ENCODE results near the gene ZCCHC7. TPM values are rescaled to one million over a fixed set of nuclear protein-coding genes. Genes with fewer than 3 reads are reported as not detected.
"Not testable (repeated sequence)": the region's sequence is repeated elsewhere in the genome, so short reads cannot be mapped to it uniquely, and the experiment has no call there.

Gene ZCCHC7
- total RNA-seq, 1 donor from 2014 or later: 30.8 TPM

DNA sequence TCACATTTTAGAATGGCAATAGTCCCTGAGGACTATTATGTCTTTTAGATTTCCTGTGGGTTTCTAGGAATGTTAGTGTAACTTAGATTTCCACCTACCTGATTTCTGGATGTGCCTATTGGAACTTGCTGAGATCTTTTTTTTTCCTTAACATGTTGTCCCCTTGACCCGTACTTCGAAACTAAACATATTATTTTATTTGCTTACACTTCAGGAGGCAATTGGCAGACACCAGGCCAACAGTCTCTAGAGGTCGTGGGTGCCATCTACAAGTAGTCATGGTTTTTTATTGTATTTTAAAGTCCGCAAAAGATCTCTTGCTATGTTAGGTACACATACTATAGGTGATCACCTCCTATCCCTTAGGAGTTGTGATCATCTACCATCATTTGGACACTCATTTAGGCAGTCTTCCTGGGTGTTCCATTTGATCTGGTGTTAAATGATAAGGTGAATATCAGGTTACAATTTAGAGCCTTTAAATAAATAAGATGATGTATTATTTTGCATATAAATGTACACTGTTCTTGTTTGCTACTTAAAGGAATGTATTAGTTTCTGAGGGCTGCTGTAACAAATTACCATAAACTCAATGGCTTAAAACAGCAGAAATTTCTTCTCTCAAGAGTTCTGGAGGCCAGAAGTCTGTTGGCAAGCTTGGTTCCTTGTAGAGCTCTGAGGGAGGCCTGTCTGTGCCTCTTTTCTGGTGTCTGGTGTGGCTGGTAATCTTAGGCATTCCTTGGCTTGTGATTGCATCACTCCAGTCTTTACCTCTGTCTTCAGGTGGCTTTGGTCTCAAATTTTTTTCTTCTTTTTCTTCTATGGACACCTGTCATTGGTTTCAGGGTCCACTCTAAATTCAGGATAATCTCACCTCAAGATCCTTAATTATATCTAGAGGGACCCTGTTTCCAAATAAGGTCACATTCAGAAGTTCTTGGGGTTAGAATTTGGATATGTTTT is 64.8 kb downstream of the ZCCHC7 start:
- Histone ChIP-seq H3K27ac (ENCODE audit: low read depth, low read length) (no peak overlapping the region), H3K9ac (ENCODE audit: low read depth in 1 of 3, low read length in 3 of 3) (no peak overlapping the region), H3K4me1 (ENCODE audit: control insufficient read depth in 3 of 3, insufficient read depth in 3 of 3, low read length in 3 of 3) (no peaks in the 10 kb centered on the region)

GRCh38 chr9:37187292-37187691 is 66.9 kb downstream of the ZCCHC7 start:
- no peaks in the 10 kb centered on the region for H3K27me3 ChIP-seq (ENCODE audit: control insufficient read depth in 3 of 3, insufficient read depth in 3 of 3, low read length in 3 of 3)
- no peak overlapping the region for H3K9ac ChIP-seq (ENCODE audit: low read depth in 1 of 3, low read length in 3 of 3)
- no peak overlapping the region for H3K4me3 ChIP-seq (ENCODE audit: low read length in 3 of 3)
- H3K27ac ChIP-seq (ENCODE audit: low read depth, low read length): no peak overlapping the region
- no peaks in the 10 kb centered on the region for H3K4me1 ChIP-seq (ENCODE audit: control insufficient read depth in 3 of 3, insufficient read depth in 3 of 3, low read length in 3 of 3)
- H3K36me3 ChIP-seq (ENCODE audit: control insufficient read depth in 3 of 3, insufficient read depth in 3 of 3, low read length in 3 of 3): peaks cover 0 to 3% (median 0%) of the 10 kb centered on the region in 3 donors
- H3K9me3 ChIP-seq (ENCODE audit: control insufficient read depth in 3 of 3, low read length in 3 of 3): no peaks in the 10 kb centered on the region

More for the DNA sequence above, 64.8 kb downstream of the ZCCHC7 start:
- Histone ChIP-seq H3K9me3 (ENCODE audit: control insufficient read depth in 3 of 3, low read length in 3 of 3) (no peaks in the 10 kb centered on the region), H3K27me3 (ENCODE audit: control insufficient read depth in 3 of 3, insufficient read depth in 3 of 3, low read length in 3 of 3) (no peaks in the 10 kb centered on the region), H3K36me3 (ENCODE audit: control insufficient read depth in 3 of 3, insufficient read depth in 3 of 3, low read length in 3 of 3) (no peaks in the 10 kb centered on the region), H3K4me3 (ENCODE audit: low read length in 3 of 3) (no peak overlapping the region)

DNA sequence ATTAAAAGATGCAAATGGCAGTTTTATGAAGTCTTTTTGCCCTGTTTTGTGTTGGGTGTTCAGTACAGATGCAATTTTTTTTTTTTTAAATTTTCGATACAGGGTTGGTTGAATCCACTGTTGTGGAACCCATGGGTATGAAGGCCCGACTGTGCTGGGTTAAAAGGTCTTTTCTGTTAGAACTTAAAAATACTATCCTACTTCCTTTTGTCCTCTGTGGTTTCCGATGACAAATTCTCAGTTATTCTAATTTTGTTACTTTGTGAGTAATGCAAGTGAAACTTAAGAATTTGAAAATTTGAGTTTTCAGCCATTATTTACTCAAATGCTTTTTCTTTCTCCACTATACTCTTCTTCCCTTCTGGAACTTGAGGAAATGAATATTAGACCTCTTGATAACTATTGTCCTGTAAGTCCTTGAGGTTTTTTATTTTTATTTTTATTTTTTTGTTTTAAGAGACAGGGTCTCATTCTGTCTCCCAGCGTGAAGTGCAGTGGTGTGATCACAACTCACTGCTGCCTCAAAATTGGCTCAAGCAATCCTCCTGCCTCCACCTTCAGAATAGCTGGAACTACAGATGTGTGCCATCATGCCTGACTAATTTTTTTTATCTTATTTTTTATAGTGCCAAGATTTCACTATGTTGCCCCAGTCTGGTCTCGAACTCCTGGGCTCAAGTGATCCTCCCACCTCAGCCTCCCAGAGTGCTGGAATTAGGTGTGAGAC is 67.5 kb downstream of the ZCCHC7 start:
- H3K27ac ChIP-seq (ENCODE audit: low read depth, low read length): no peak overlapping the region
- no peak overlapping the region for H3K9ac ChIP-seq (ENCODE audit: low read depth in 1 of 3, low read length in 3 of 3)
- no peak overlapping the region for H3K4me3 ChIP-seq (ENCODE audit: low read length in 3 of 3)
- H3K36me3 ChIP-seq (ENCODE audit: control insufficient read depth in 3 of 3, insufficient read depth in 3 of 3, low read length in 3 of 3): peaks cover 0 to 3% (median 0%) of the 10 kb centered on the region in 3 donors
- H3K4me1 ChIP-seq (ENCODE audit: control insufficient read depth in 3 of 3, insufficient read depth in 3 of 3, low read length in 3 of 3): no peaks in the 10 kb centered on the region
- no peaks in the 10 kb centered on the region for H3K9me3 ChIP-seq (ENCODE audit: control insufficient read depth in 3 of 3, low read length in 3 of 3)
- no peaks in the 10 kb centered on the region for H3K27me3 ChIP-seq (ENCODE audit: control insufficient read depth in 3 of 3, insufficient read depth in 3 of 3, low read length in 3 of 3)

DNA sequence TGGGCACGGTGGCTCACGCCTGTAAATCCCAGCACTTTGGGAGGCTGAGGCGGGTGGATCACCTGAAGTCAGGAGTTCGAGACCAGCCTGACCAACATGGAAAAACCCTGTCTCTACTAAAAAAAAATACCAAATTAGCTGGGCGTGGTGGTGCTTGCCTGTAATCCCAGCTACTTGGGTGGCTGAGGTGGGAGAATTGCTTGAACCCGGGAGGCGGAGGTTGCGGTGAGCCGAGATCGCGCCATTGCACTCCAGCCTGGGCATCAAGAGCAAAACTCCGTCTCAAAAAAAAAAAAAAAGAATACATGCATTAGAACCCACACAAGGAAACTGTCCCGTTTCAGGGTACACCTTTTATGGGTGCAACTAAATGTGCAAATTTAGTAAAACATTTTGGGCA is 70.4 kb downstream of the ZCCHC7 start:
- H3K4me3 ChIP-seq (ENCODE audit: low read length in 3 of 3); H3K9ac ChIP-seq (ENCODE audit: low read depth in 1 of 3, low read length in 3 of 3); H3K4me1 ChIP-seq (ENCODE audit: control insufficient read depth in 3 of 3, insufficient read depth in 3 of 3, low read length in 3 of 3): not testable (repeated sequence)

GRCh38 chr9:37191403-37192089 is 71.2 kb downstream of the ZCCHC7 start:
- Histone ChIP-seq H3K9ac (ENCODE audit: low read depth in 1 of 3, low read length in 3 of 3) (no peak overlapping the region), H3K4me1 (ENCODE audit: control insufficient read depth in 3 of 3, insufficient read depth in 3 of 3, low read length in 3 of 3) (no peaks in the 10 kb centered on the region), H3K27ac (ENCODE audit: low read depth, low read length) (no peak overlapping the region), H3K9me3 (ENCODE audit: control insufficient read depth in 3 of 3, low read length in 3 of 3) (no peaks in the 10 kb centered on the region), H3K27me3 (ENCODE audit: control insufficient read depth in 3 of 3, insufficient read depth in 3 of 3, low read length in 3 of 3) (no peaks in the 10 kb centered on the region), H3K4me3 (ENCODE audit: low read length in 3 of 3) (no peak overlapping the region), H3K36me3 (ENCODE audit: control insufficient read depth in 3 of 3, insufficient read depth in 3 of 3, low read length in 3 of 3) (peaks cover 0 to 3% (median 0%) of the 10 kb centered on the region in 3 donors)

More for the DNA sequence above, 70.4 kb downstream of the ZCCHC7 start:
- H3K9me3 ChIP-seq (ENCODE audit: control insufficient read depth in 3 of 3, low read length in 3 of 3); H3K36me3 ChIP-seq (ENCODE audit: control insufficient read depth in 3 of 3, insufficient read depth in 3 of 3, low read length in 3 of 3); H3K27ac ChIP-seq (ENCODE audit: low read depth, low read length); H3K27me3 ChIP-seq (ENCODE audit: control insufficient read depth in 3 of 3, insufficient read depth in 3 of 3, low read length in 3 of 3): not testable (repeated sequence)

- no peaks in the 10 kb centered on the region for H3K27me3 ChIP-seq (ENCODE audit: control insufficient read depth in 3 of 3, insufficient read depth in 3 of 3, low read length in 3 of 3)
- peaks cover 0 to 4% (median 0%) of the 10 kb centered on the region in 3 donors for H3K4me1 ChIP-seq (ENCODE audit: control insufficient read depth in 3 of 3, insufficient read depth in 3 of 3, low read length in 3 of 3)
- H3K4me3 ChIP-seq (ENCODE audit: low read length in 3 of 3): no peak overlapping the region
- peaks cover 0 to 3% (median 0%) of the 10 kb centered on the region in 3 donors for H3K36me3 ChIP-seq (ENCODE audit: control insufficient read depth in 3 of 3, insufficient read depth in 3 of 3, low read length in 3 of 3)
- no peaks in the 10 kb centered on the region for H3K9me3 ChIP-seq (ENCODE audit: control insufficient read depth in 3 of 3, low read length in 3 of 3)
- no peak overlapping the region for H3K9ac ChIP-seq (ENCODE audit: low read depth in 1 of 3, low read length in 3 of 3)
- no peak overlapping the region for H3K27ac ChIP-seq (ENCODE audit: low read depth, low read length)
Measured at GRCh38 chr9:37192803-37193202, 72.4 kb downstream of the ZCCHC7 start.

DNA sequence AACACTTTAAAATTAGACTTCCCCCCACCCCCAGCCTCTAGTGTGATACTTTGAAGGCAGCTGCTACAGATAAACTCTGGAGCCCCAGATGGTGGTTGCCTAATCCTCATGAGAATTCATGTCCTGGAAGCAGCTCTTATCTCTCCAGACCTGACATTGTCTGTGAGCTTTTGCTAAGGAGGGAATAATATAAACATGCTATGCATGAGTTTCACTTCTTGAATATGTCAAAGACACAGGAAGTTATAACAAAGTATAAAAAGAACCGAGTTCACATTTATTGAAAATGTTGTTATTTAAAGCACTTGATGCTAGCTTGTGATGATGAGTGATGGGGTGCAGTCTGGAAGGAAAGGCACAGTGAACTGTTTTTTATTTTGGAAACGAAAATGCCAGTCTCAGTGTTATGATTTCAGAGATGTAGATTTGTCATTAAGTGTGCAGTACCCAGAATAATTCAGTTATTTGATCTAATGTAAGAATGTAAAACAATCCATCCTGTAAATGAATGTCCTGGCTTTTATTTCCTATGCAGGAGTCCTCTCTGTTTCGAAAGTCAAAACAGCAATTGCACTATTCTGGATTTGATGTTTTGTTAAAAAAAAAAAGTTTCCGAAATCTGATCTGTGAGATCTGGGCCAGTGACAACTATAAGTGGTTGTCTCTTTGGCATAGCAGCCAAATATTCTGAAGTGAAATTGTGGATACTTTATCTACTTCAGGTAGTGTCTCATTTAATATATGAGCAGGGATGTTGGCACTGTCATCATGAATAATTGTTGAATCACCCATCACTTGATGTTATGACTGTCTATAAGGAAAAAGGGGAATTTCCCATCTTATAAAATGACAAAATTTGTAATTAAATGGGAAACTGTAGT is 77.0 kb downstream of the ZCCHC7 start:
- Histone ChIP-seq H3K4me3 (ENCODE audit: low read length in 3 of 3) (no peak overlapping the region), H3K9ac (ENCODE audit: low read depth in 1 of 3, low read length in 3 of 3) (no peak overlapping the region), H3K4me1 (ENCODE audit: control insufficient read depth in 3 of 3, insufficient read depth in 3 of 3, low read length in 3 of 3) (peaks cover 0 to 4% (median 0%) of the 10 kb centered on the region in 3 donors), H3K36me3 (ENCODE audit: control insufficient read depth in 3 of 3, insufficient read depth in 3 of 3, low read length in 3 of 3) (no peaks in the 10 kb centered on the region), H3K9me3 (ENCODE audit: control insufficient read depth in 3 of 3, low read length in 3 of 3) (no peaks in the 10 kb centered on the region), H3K27me3 (ENCODE audit: control insufficient read depth in 3 of 3, insufficient read depth in 3 of 3, low read length in 3 of 3) (no peaks in the 10 kb centered on the region), H3K27ac (ENCODE audit: low read depth, low read length) (no peak overlapping the region)

- Histone ChIP-seq H3K27me3 (ENCODE audit: control insufficient read depth in 3 of 3, insufficient read depth in 3 of 3, low read length in 3 of 3) (no peaks in the 10 kb centered on the region), H3K4me3 (ENCODE audit: low read length in 3 of 3) (no peak overlapping the region), H3K9ac (ENCODE audit: low read depth in 1 of 3, low read length in 3 of 3) (no peak overlapping the region), H3K9me3 (ENCODE audit: control insufficient read depth in 3 of 3, low read length in 3 of 3) (no peaks in the 10 kb centered on the region), H3K4me1 (ENCODE audit: control insufficient read depth in 3 of 3, insufficient read depth in 3 of 3, low read length in 3 of 3) (peaks cover 0 to 4% (median 0%) of the 10 kb centered on the region in 3 donors), H3K27ac (ENCODE audit: low read depth, low read length) (no peak overlapping the region), H3K36me3 (ENCODE audit: control insufficient read depth in 3 of 3, insufficient read depth in 3 of 3, low read length in 3 of 3) (no peaks in the 10 kb centered on the region)
Measured at GRCh38 chr9:37198039-37198729, 77.8 kb downstream of the ZCCHC7 start.

DNA sequence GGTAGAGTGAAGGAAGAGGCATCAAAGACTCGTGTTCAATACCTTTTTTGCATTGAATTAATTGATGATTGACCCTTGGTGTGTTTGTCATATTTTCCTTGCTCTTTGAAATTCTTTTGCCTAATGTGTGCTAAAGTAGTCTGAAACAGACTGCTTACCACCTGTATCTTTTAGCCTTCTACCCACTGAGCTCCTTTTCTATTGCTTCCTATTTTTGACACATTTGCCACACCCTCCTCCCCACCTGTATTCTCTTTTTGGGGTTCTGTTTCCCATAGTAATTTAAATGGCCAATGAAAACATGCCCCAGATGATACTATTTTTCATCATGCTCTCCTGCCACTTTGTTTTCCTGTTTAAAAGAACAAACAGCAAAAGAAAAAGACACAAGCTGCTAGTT is 78.5 kb downstream of the ZCCHC7 start:
- Histone ChIP-seq H3K9ac (ENCODE audit: low read depth in 1 of 3, low read length in 3 of 3) (no peak overlapping the region), H3K9me3 (ENCODE audit: control insufficient read depth in 3 of 3, low read length in 3 of 3) (no peaks in the 10 kb centered on the region), H3K4me1 (ENCODE audit: control insufficient read depth in 3 of 3, insufficient read depth in 3 of 3, low read length in 3 of 3) (peaks cover 0 to 4% (median 0%) of the 10 kb centered on the region in 3 donors), H3K27ac (ENCODE audit: low read depth, low read length) (no peak overlapping the region), H3K4me3 (ENCODE audit: low read length in 3 of 3) (no peak overlapping the region), H3K27me3 (ENCODE audit: control insufficient read depth in 3 of 3, insufficient read depth in 3 of 3, low read length in 3 of 3) (no peaks in the 10 kb centered on the region), H3K36me3 (ENCODE audit: control insufficient read depth in 3 of 3, insufficient read depth in 3 of 3, low read length in 3 of 3) (no peaks in the 10 kb centered on the region)
